H1 (cell line): ENCODE data around the gene METTL21C.

ENCODE experiments used
- BRCA1 ChIP-seq: IDR thresholded peaks from 2 replicates; pipeline ENCODE4 v1.6.1; 2012; ENCODE audit warnings: low read depth, low read length, improper control_type of control experiment
- CEBPB ChIP-seq: IDR thresholded peaks from 2 replicates; pipeline ENCODE4 v1.6.1; 2012; ENCODE audit warnings: low read depth, low read length
- CHD2 ChIP-seq: IDR thresholded peaks from 2 replicates; pipeline ENCODE4 v1.6.1; 2012; ENCODE audit warnings: low read length, improper control_type of control experiment
- EZH2 ChIP-seq: fragments of 200-600 bp; sonication (generic); IDR thresholded peaks from 2 replicates; pipeline ENCODE4 v1.7.1; 2012; ENCODE audit warnings: low read depth, mild to moderate bottlenecking, moderate library complexity, low read length, inconsistent platforms; ENCODE audit not compliant: severe bottlenecking
- GTF2F1 ChIP-seq: IDR thresholded peaks from 2 replicates; pipeline ENCODE4 v1.6.1; 2012; ENCODE audit warnings: low read depth, low read length, improper control_type of control experiment, borderline replicate concordance
- JUND ChIP-seq: IDR thresholded peaks from 2 replicates; pipeline ENCODE4 v1.6.1; 2011; ENCODE audit warnings: mild to moderate bottlenecking, improper control_type of control experiment, low read length
- POLR2AphosphoS5 ChIP-seq: IDR thresholded peaks from 2 replicates; pipeline ENCODE4 v1.6.1; 2011; ENCODE audit warnings: low read depth, low read length
- SP1 ChIP-seq: IDR thresholded peaks from 2 replicates; pipeline ENCODE4 v1.6.1; 2011; ENCODE audit warnings: low read depth, low read length
- SRF ChIP-seq: IDR thresholded peaks from 2 replicates; pipeline ENCODE4 v1.6.1; 2011; ENCODE audit warnings: mild to moderate bottlenecking, low read depth, low read length, moderate library complexity
- TF ChIP-seq, protein P1 (sequence below), 3 experiments: IDR thresholded peaks; 1 replicate in 2 of 3; 2 replicates in 1 of 3; pipeline versions ENCODE4 v1.5.1 to v1.6.1; 2011; ENCODE audit warnings: low read length in 3 of 3, mild to moderate bottlenecking in 3 of 3, inconsistent platforms in 2 of 3, low read depth in 1 of 3, moderate library complexity in 1 of 3; ENCODE audit not compliant: insufficient read depth in 1 of 3; ENCODE audit errors: control extremely low read depth in 1 of 3

DNA sequence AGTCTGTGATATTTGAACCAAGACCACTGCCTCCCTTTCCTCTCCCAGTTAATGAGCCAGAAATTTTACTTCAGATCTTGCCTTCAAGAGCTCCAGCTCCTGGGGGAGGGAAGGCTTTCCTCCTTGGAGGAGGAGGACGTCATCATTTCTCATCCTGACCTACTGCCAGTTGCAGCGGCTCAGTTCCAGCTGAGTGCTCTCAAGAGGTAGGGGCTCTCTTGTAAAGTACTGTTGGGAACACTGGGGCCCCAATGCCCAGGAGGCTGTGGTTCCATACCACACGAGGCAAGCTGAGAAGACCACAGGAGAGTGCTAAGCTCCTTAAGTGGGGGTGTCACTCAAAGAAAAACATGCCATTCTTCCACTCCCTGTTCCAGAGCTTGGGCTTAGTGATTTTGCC, 36.2 kb downstream of the METTL21C start:
- TF ChIP-seq, protein P1, sequence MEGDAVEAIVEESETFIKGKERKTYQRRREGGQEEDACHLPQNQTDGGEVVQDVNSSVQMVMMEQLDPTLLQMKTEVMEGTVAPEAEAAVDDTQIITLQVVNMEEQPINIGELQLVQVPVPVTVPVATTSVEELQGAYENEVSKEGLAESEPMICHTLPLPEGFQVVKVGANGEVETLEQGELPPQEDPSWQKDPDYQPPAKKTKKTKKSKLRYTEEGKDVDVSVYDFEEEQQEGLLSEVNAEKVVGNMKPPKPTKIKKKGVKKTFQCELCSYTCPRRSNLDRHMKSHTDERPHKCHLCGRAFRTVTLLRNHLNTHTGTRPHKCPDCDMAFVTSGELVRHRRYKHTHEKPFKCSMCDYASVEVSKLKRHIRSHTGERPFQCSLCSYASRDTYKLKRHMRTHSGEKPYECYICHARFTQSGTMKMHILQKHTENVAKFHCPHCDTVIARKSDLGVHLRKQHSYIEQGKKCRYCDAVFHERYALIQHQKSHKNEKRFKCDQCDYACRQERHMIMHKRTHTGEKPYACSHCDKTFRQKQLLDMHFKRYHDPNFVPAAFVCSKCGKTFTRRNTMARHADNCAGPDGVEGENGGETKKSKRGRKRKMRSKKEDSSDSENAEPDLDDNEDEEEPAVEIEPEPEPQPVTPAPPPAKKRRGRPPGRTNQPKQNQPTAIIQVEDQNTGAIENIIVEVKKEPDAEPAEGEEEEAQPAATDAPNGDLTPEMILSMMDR (IDR thresholded peaks at IDR 0.05; ENCODE audit: control extremely low read depth in 1 of 3, insufficient read depth in 1 of 3, low read depth in 1 of 3, low read length in 3 of 3) = no peak
- TF ChIP-seq SP1 (no peak), JUND (no peak), SRF (no peak), CEBPB (no peak), POLR2AphosphoS5 (no peak), EZH2 (no peak), GTF2F1 (no peak), CHD2 (no peak), BRCA1 (no peak)
